Stimulated activated naive CD4-positive, alpha-beta T cell (primary cell): ENCODE measurements around the gene C22orf39.
"Not testable (repeated sequence)": the region's sequence is repeated elsewhere in the genome, so short reads cannot be mapped to it uniquely, and the experiment has no call there.

ENCODE experiments used
- DNase-seq, 6 experiments: peaks; one replicate each; lab custom pipeline; 2025; lab: John Stamatoyannopoulos, UW

Gene C22orf39

GRCh38 chr22:19454156-19454555 is 6.6 kb upstream of the C22orf39 start:
- DNase-seq = no peak

GRCh38 chr22:19453718-19454117 is 6.2 kb upstream of the C22orf39 start:
- no peak for DNase-seq

- no peak for DNase-seq
Observed at GRCh38 chr22:19451570-19451969, 4.1 kb upstream of the C22orf39 start.

DNA sequence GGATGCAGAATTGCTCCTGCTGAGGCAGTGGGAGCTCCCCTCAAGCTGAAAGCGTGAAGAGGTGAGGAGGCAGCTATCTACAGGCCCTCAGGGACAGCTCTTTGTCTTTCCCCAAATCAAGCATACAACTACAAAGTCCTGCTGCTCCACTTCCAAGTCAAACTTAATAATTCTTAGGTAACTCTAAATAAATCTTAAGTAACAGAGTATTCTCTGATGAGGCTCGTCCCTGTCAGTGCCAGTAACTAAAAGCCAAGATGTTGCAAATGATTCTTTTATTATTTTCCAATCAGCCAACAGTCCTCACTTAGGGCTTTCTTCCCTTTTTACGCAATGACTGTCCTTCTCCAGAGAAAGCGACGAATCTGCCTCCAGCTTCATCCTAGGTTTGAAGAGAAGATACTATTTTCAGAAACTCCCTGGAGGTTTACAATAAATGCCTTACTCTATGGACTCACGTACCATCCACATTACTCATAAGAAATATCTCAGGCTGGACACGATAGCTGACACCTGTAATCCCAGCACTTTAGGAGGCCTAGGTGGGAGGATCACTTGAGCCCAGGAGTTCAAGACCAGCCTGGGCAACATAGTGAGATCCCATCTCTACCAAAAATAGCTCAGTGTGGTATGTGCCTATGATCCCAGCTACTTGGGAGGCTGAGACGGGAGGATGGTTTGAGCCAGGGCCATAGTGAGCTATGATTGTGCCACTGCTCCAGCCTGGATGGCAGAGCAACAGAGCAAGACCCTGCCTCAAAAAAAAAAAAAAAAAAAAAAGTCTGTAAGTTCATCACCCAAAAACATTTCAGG is 3.1 kb upstream of the C22orf39 start:
- DNase-seq = no peak

- no peak for DNase-seq
Observed at GRCh38 chr22:19449422-19449767, 1.9 kb upstream of the C22orf39 start.

GRCh38 chr22:19448739-19449421 is 1.4 kb upstream of the C22orf39 start:
- no peak for DNase-seq

GRCh38 chr22:19448076-19448607 is 631 bp upstream of the C22orf39 start:
- peak in 1 of 6 experiments; percentile 35 for DNase-seq

DNA sequence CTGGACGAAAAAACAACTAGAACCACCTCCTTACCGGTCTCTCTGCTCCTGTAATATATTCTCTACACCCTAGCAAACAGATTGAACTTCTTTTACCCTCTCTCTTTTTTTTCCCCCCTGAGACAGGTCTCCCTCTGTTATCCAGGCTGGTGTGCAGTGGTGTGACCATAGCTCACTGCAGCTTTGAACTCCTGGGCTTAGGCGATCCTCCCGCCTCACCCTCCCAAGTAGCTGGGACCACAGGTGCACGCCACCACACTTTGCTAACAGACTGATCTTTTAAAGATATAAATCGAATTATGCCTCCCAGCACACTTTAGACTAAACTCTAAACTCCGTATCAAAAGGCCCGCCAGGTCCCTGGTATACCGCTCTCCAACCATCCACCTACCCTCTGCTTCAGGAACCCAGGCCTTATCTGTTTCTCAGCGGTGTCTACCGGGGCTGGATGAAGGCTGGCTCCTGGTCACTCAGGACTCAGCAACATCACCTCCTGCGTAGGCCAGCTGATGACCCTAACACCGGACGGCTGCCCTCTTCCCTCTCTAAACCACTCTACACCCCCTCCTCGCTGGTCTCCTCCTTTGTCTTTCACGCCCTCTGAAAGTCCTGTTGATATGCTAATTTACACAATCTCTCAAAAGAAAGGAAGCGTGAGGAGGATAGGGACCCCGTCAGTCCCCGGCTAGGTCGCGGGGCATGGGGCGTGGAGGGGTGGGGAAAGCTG is 745 bp downstream of the C22orf39 start:
- DNase-seq = peak in 1 of 6 experiments; percentile 25

DNA sequence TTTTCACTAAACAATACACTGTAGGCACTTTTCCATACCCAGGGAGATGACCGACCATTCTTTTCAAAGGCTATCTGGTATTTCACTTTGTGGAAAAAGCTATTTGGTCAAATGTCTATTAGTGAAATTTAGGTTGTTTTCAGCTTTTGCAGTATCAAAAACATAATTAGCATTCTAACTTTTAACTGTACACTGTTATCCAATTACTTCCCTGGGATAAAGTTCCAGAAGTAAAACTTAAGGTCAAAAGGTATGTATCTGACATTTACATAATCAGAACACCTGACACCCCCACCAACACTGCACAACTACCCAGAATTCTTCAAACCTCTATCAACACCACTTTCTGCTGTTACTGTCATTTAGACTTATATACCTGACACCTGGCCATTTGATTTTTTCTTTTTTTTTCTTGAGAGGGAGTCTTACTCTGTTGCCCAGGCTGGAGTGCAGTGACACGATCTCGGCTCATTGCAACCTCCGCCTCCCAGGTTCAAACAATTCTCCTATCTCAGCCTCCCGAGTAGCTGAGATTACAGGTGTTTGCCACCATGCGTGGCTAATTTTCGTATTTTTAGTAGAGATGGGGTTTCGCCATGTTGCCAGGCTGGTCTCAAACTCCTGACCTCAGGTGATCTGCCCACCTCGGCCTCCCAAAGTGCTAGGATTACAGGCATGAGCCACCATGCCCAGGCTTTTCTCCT is 2.1 kb downstream of the C22orf39 start:
- DNase-seq = not testable (repeated sequence)

DNA sequence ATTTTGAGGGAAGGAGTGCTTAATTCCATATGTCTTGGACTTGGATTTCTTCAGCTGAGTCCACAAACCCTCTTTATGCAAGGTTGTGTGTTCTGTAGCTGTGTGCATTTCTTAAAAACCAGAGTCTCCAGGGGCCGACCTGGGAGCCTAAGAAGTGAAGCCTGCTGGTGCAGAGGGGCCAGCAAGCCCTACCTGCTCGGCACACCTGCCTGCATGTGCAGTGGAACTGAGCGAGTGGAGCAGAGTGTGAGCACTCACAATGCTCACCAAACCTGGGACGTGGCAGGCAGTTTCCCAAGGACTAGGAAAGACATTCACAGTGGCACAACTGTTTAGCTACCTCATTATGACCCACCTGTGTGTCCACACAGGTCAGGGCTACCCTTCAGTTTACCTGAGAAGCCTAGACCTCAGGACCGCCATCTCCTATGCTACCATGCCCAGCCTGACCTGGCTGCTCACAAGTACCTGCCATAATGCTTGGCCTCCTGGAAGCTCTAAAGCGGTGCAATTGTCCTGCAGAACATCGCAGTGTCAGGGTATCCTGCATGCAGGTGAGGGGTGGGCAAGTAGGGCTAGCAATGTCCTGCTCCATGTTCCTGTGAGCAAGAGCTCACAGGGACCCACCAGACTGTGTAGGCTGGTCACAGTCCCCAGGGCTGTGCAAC is 3.8 kb downstream of the C22orf39 start:
- no peak for DNase-seq

DNA sequence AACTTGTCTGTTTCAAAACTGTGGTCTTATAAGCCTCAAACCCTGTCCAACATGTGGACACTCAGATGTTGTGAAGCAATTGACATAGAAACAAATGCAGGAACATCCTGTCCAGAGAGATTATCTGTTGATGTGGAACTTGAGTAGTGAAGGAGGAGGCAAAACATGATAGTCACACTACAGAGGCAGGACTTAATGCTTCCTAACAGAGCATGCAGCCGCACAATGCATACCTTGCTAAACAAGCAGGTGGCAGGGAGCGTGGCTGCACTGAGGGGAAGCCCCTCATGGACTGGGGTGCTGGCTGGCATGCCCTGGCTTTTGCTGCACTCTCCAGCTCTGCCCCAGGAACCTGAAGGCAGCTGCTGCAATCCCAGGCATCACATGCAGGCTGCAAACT is 5.3 kb downstream of the C22orf39 start:
- DNase-seq = no peak

GRCh38 chr22:19440411-19441195 is 6.9 kb downstream of the C22orf39 start:
- no peak for DNase-seq

- DNase-seq = no peak
Observed at GRCh38 chr22:19438298-19438697, 9.2 kb downstream of the C22orf39 start.

- not testable (repeated sequence) for DNase-seq
Observed at GRCh38 chr22:19436444-19437161, 10.9 kb downstream of the C22orf39 start.

GRCh38 chr22:19434829-19435580 is 12.5 kb downstream of the C22orf39 start:
- DNase-seq = no peak

DNA sequence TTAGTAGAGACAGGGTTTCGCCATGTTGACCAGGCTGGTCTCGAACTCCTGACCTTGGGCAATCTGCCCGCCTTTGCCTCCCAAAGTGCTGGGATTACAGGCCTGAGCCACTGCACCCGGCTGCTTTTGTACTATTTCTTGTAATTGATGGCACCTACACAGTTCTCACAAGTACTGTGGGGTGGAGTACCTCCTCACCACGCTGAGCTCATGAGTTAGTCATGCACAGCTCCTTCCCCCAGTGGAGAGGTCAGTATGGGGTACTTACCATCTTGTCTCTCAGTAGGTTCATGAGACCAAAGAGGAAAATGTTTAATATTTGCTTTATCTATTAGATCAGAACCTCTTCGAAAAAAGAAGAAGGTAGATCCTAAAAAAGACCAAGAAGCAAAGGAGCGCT is 13.1 kb downstream of the C22orf39 start:
- DNase-seq = no peak

- peak; percentile 72 to 89 (median 79) for DNase-seq
Observed at GRCh38 chr22:19432133-19432851, 15.2 kb downstream of the C22orf39 start, which contains the start of gene MRPL40. MRPL40 (plus strand) TSS chr22:19432545; CDS start chr22:19432555, 10 bp downstream.

DNA sequence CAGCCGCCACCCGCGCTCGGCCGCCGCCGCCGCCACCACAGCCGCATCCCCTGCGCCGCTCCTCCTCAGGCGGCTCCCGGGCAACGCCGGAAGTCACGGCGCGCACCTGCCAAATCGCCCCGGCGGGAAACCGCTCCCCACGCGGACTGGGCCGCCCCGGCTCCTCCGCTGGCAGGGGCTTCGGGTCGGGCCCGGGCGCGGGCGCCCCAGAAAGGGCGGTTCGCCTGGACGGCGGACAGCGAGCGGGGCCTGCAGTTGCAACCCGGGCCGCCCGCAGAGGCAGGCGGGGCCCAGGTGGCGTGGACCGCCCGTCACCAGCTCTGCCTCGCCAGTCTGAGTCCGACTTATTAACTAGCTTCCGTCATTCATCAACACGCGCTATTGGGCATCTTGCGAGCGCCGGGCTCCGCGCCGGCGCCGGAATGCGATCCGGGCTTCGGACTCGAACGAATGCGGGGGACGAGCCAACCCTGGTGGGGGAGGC is 15.8 kb downstream of the C22orf39 start, which contains the start of gene HIRA:
HIRA (minus strand) TSS at position 85 of the 484 bp plus-strand sequence. CDS start 257 bp downstream, outside the sequence.
- peak; percentile 67 to 91 (median 79) for DNase-seq
